B cell (primary cell): ENCODE measurements around the gene FADS2. TPM values are rescaled to one million over a fixed set of nuclear protein-coding genes. Genes with fewer than 3 reads are reported as not detected.

Experiments
- ATAC-seq: fragments of 200-7000 bp; cut with Tn5 transposase; one replicate; pipeline ENCODE4 v1.10.0; 2021; ENCODE audit warnings: low read depth, mild to moderate bottlenecking, moderate number of reproducible peaks, moderate library complexity
- CTCF ChIA-PET: fragments of 350-600 bp; sonication (Branson Sonifier 250); formaldehyde crosslinking; loops from one replicate; lab custom pipeline; 2021; ENCODE audit warnings: antibody characterized with exemption, inconsistent platforms; lab: Charles Lee
- POLR2A ChIA-PET: fragments of 350-600 bp; sonication (Branson Sonifier 250); formaldehyde crosslinking; loops from one replicate; lab custom pipeline; 2021; ENCODE audit warnings: antibody characterized with exemption; lab: Charles Lee
- DNase-seq: peaks from one replicate; pipeline ENCODE4 v3.0.0; 2013
- H2AFZ ChIP-seq: 2 replicates; pipeline ENCODE4 v1.6.1; 2012; ENCODE audit warnings: mild to moderate bottlenecking, low read depth, low read length; ENCODE audit not compliant: insufficient read depth, poor library complexity, severe bottlenecking
- H3K27ac ChIP-seq, 2 donors: 1 replicate in 1 of 2; 2 replicates in 1 of 2; pipeline ENCODE4 v1.5.1; 2012 to 2013; ENCODE audit warnings: low read length in 2 of 2, mild to moderate bottlenecking in 2 of 2, moderate library complexity in 1 of 2
- H3K27me3 ChIP-seq, 4 experiments: fragments of 200-600 bp in 1 of 4; sonication (generic) in 1 of 4; replicated peaks in 1 of 4; 1 replicate in 2 of 4; 2 replicates in 2 of 4; pipeline versions ENCODE4 v1.6.1 to v1.7.0; 2013 to 2016; ENCODE audit warnings: low read length in 3 of 4, mild to moderate bottlenecking in 2 of 4, mixed read lengths in 1 of 4, moderate library complexity in 1 of 4; ENCODE audit not compliant: insufficient read depth in 4 of 4, control insufficient read depth in 3 of 4; ENCODE audit errors: control extremely low read depth in 1 of 4
- H3K36me3 ChIP-seq, 2 experiments: replicated peaks in 1 of 2; 1 replicate in 1 of 2; 2 replicates in 1 of 2; pipeline versions ENCODE4 v1.6.1 to v1.7.1; 2013; ENCODE audit warnings: low read length in 1 of 2; ENCODE audit not compliant: insufficient read depth in 2 of 2, control insufficient read depth in 1 of 2; ENCODE audit errors: control extremely low read depth in 1 of 2, extremely low read depth in 1 of 2
- H3K4me1 ChIP-seq, 2 donors: fragments of 200-600 bp in 1 of 2; sonication (generic) in 1 of 2; 1 replicate in 1 of 2; 2 replicates in 1 of 2; pipeline versions ENCODE4 v1.5.1 to v1.6.1; 2013 to 2017; ENCODE audit warnings: low read length in 2 of 2; ENCODE audit not compliant: control insufficient read depth in 2 of 2, insufficient read depth in 2 of 2
- H3K4me2 ChIP-seq: replicated peaks from 2 replicates; pipeline ENCODE3; 2012; ENCODE audit warnings: mild to moderate bottlenecking, low read depth, low read length; ENCODE audit not compliant: poor library complexity, severe bottlenecking
- H3K4me3 ChIP-seq, 5 experiments: fragments of 200-600 bp in 1 of 5; sonication (generic) in 1 of 5; 1 replicate in 3 of 5; 2 replicates in 2 of 5; pipeline versions ENCODE4 v1.5.1 to v1.7.0; 2011 to 2016; ENCODE audit warnings: low read length in 4 of 5, mild to moderate bottlenecking in 4 of 5, low read depth in 2 of 5, control low read depth in 1 of 5, moderate library complexity in 1 of 5; ENCODE audit not compliant: insufficient read depth in 1 of 5; ENCODE audit errors: control extremely low read depth in 1 of 5, extremely low read depth in 1 of 5
- H3K79me2 ChIP-seq: fragments of 200-600 bp; sonication (generic); one replicate; pipeline ENCODE4 v1.6.0; 2016; ENCODE audit warnings: low read length; ENCODE audit not compliant: control insufficient read depth, insufficient read depth
- H3K9ac ChIP-seq: fragments of 200-600 bp; sonication (generic); 2 replicates; pipeline ENCODE4 v1.6.1; 2017; ENCODE audit warnings: mild to moderate bottlenecking, low read length, moderate library complexity
- H3K9me3 ChIP-seq, 3 donors: one replicate each; pipeline versions ENCODE4 v1.6.1 to v1.7.1; 2013; ENCODE audit warnings: low read length in 2 of 3; ENCODE audit not compliant: control insufficient read depth in 2 of 3, insufficient read depth in 1 of 3; ENCODE audit errors: control extremely low read depth in 1 of 3
- H4K20me1 ChIP-seq: 2 replicates; pipeline ENCODE4 v1.6.0; 2012; ENCODE audit warnings: mild to moderate bottlenecking, low read length; ENCODE audit not compliant: insufficient read depth, control insufficient read depth, poor library complexity, severe bottlenecking
- H3K27ac Mint-ChIP-seq: one replicate; pipeline ENCODE4 v1.8.0; 2021; ENCODE audit warnings: mixed read lengths
- H3K27me3 Mint-ChIP-seq: one replicate; pipeline ENCODE4 v1.8.0; 2021; ENCODE audit warnings: mixed read lengths
- H3K4me1 Mint-ChIP-seq: one replicate; pipeline ENCODE4 v1.8.0; 2021; ENCODE audit warnings: mixed read lengths
- H3K4me3 Mint-ChIP-seq: one replicate; pipeline ENCODE4 v1.8.0; 2021; ENCODE audit warnings: mixed read lengths
- H3K9me3 Mint-ChIP-seq: one replicate; pipeline ENCODE4 v1.8.0; 2022; ENCODE audit warnings: mixed read lengths; ENCODE audit not compliant: insufficient read depth
- CTCF ChIP-seq: fragments of 200-600 bp; IDR thresholded peaks from one replicate; pipeline ENCODE4 v1.8.0; 2022; ENCODE audit warnings: antibody characterized with exemption, mild to moderate bottlenecking
- EZH2 ChIP-seq: IDR thresholded peaks from 2 replicates; pipeline ENCODE4 v1.6.1; 2012; ENCODE audit warnings: borderline replicate concordance, low read depth, mild to moderate bottlenecking, moderate library complexity, low read length; ENCODE audit not compliant: insufficient read depth, poor library complexity, severe bottlenecking
- WGBS: methylation state at CpG from one replicate; pipeline ENCODE4 v1.1.5; 2013; ENCODE audit warnings: missing lambda C conversion rate; ENCODE audit not compliant: insufficient coverage; 5-methylcytosine and 5-hydroxymethylcytosine counted together
- intact Hi-C: fragments of 100-400 bp; cut with micrococcal nuclease; formaldehyde crosslinking; loops from one replicate; pipeline ENCODE4 v1.10.0; 2022
- polyA plus RNA-seq: library from polyadenylated mRNA; depleted of rRNA; stranded (reverse); fragments of >200 nt; gene quantifications from 2 replicates; pipeline ENCODE4 v1.2.3, GENCODE V29; 2012
- total RNA-seq, 2 donors: library from RNA; stranded (reverse); fragments of 120-200 nt in 1 of 2; gene quantifications; 1 replicate in 1 of 2; 2 replicates in 1 of 2; pipeline versions ENCODE4 v1.2.3 to v1.2.4, GENCODE V29; 2013 to 2022

The FADS2 gene
- total and polyA plus RNA-seq, 2 donors (not counting 1 experiment from before 2014, with no cell fraction given) = 1.5 to 5.9 TPM

GRCh38 chr11:61914471-61915171 lies 86.5 kb downstream of the FADS2 start:
- Histone ChIP-seq H3K27me3 (peaks cover 0 to 41% (median 20%) of the 10 kb centered on the region in 4 experiments), H3K79me2 (no peaks in the 10 kb centered on the region), H3K9me3 (no peaks in the 10 kb centered on the region), H3K36me3 (no peaks in the 10 kb centered on the region), H2AFZ (no peak overlapping the region), H3K4me1 (peaks cover 8 to 11% of the 10 kb centered on the region in 2 donors), H4K20me1 (no peaks in the 10 kb centered on the region), H3K4me2 (no peak overlapping the region), H3K9ac (no peak overlapping the region), H3K27ac (no peak overlapping the region), H3K4me3 (no peak overlapping the region)
- Mint-ChIP-seq H3K27ac (no peak overlapping the region), H3K4me3 (no peak overlapping the region), H3K27me3 (peaks cover 47% of the 10 kb centered on the region), H3K4me1 (peaks cover 12% of the 10 kb centered on the region), H3K9me3 (no peaks in the 10 kb centered on the region)
- 93% methylated on average over 6 of the region's 7 CpGs for WGBS
- DNase-seq = no peak
- ChIA-PET CTCF (interaction anchor here (1.6 kb wide), 1 partner anchor 16 kb away, joined by 5 read pairs; no protein-coding TSS in a partner anchor), POLR2A (interaction anchor here (0.6 kb wide), 1 partner anchor 44 kb away, joined by 3 read pairs; no protein-coding TSS in a partner anchor)
- no peak for TF ChIP-seq CTCF
- ATAC-seq = no peak
- intact Hi-C loops = no loop called here

GRCh38 chr11:61916737-61917333 lies 88.7 kb downstream of the FADS2 start:
- Histone ChIP-seq H2AFZ (peak overlapping the region; percentile 46), H3K27ac (no peak overlapping the region), H3K9me3 (no peaks in the 10 kb centered on the region), H3K9ac (no peak overlapping the region), H3K4me1 (peaks cover 8 to 11% of the 10 kb centered on the region in 2 donors), H4K20me1 (no peaks in the 10 kb centered on the region), H3K27me3 (peaks cover 0 to 49% (median 20%) of the 10 kb centered on the region in 4 experiments), H3K79me2 (no peaks in the 10 kb centered on the region), H3K4me3 (peak overlapping the region in 2 of 5 experiments; percentile 34 to 36), H3K36me3 (no peaks in the 10 kb centered on the region), H3K4me2 (peak overlapping the region; percentile 81)
- Mint-ChIP-seq H3K9me3 (no peaks in the 10 kb centered on the region), H3K4me1 (peaks cover 12% of the 10 kb centered on the region), H3K27ac (no peak overlapping the region), H3K4me3 (peak overlapping the region; percentile 75), H3K27me3 (peaks cover 61% of the 10 kb centered on the region)
- WGBS = 10% methylated on average over 29 of the region's 32 CpGs
- DNase-seq (peak; percentile 24), ATAC-seq (peak; percentile 14)
- no peak for TF ChIP-seq EZH2
- no peak for TF ChIP-seq CTCF
- intact Hi-C loops = no loop called here
- CTCF ChIA-PET = interaction anchor here (1.1 to 1.3 kb wide), 3 partner anchors 46 to 165 kb away, joined by 3 to 7 read pairs (median 3); no protein-coding TSS in a partner anchor
- POLR2A ChIA-PET = no interaction called here
